HK-2 (cell line): ENCODE data around the gene CLNK.
"Not testable (repeated sequence)": the region's sequence is repeated elsewhere in the genome, so short reads cannot be mapped to it uniquely, and the experiment has no call there.

Experiments
- DNase-seq: peaks from one replicate; pipeline ENCODE4 v3.0.0-alpha.2; 2018; ENCODE audit not compliant: unreplicated experiment

The CLNK gene

GRCh38 chr4:10662937-10663336 is 21.6 kb downstream of the CLNK start:
- DNase-seq: no peak

GRCh38 chr4:10661047-10661446 is 23.5 kb downstream of the CLNK start:
- DNase-seq: no peak

GRCh38 chr4:10659251-10659650 is 25.3 kb downstream of the CLNK start:
- DNase-seq: no peak

- no peak for DNase-seq
Observed at GRCh38 chr4:10656988-10657387, 27.6 kb downstream of the CLNK start.

- no peak for DNase-seq
Observed at GRCh38 chr4:10656420-10656819, 28.1 kb downstream of the CLNK start.

GRCh38 chr4:10655968-10656367 is 28.6 kb downstream of the CLNK start:
- DNase-seq: no peak

GRCh38 chr4:10648479-10648878 is 36.1 kb downstream of the CLNK start:
- DNase-seq: no peak

- no peak for DNase-seq
Observed at GRCh38 chr4:10647846-10648245, 36.7 kb downstream of the CLNK start.

GRCh38 chr4:10643600-10644425 is 40.8 kb downstream of the CLNK start:
- no peak for DNase-seq

- DNase-seq: no peak
Observed at GRCh38 chr4:10640561-10641201, 43.9 kb downstream of the CLNK start.

- DNase-seq: no peak
Observed at GRCh38 chr4:10639664-10640063, 44.9 kb downstream of the CLNK start.

- DNase-seq: no peak
Observed at GRCh38 chr4:10639100-10639499, 45.5 kb downstream of the CLNK start.

GRCh38 chr4:10635091-10635490 is 49.5 kb downstream of the CLNK start:
- DNase-seq: no peak

GRCh38 chr4:10629394-10629793 is 55.2 kb downstream of the CLNK start:
- no peak for DNase-seq

- no peak for DNase-seq
Observed at GRCh38 chr4:10625131-10625530, 59.4 kb downstream of the CLNK start.

- no peak for DNase-seq
Observed at GRCh38 chr4:10623862-10624261, 60.7 kb downstream of the CLNK start.

- no peak for DNase-seq
Observed at GRCh38 chr4:10623241-10623640, 61.3 kb downstream of the CLNK start.

- DNase-seq: no peak
Observed at GRCh38 chr4:10622728-10623127, 61.8 kb downstream of the CLNK start.

- DNase-seq: no peak
Observed at GRCh38 chr4:10620935-10621488, 63.6 kb downstream of the CLNK start.

- DNase-seq: no peak
Observed at GRCh38 chr4:10619855-10620254, 64.7 kb downstream of the CLNK start.

GRCh38 chr4:10619220-10619619 is 65.3 kb downstream of the CLNK start:
- DNase-seq: no peak

- not testable (repeated sequence) for DNase-seq
Observed at GRCh38 chr4:10614926-10615325, 69.6 kb downstream of the CLNK start.

GRCh38 chr4:10613926-10614478 is 70.6 kb downstream of the CLNK start:
- DNase-seq: no peak
